Measurements from ENCODE around the gene UGT1A6.

Gene UGT1A6

GRCh38 chr2:233663911-233664310, 28.8 kb upstream of the UGT1A6 start:
- Histone ChIP-seq H3K27ac (no peak overlapping the region), H3K4me1 (no peaks in the 10 kb centered on the region), H3K4me2 (ENCODE audit: low read length) (no peak overlapping the region), H3K4me3 (ENCODE audit: low read depth, low read length) (no peak overlapping the region), H3K36me3 (ENCODE audit: control insufficient read depth, insufficient read depth, low read length) (no peaks in the 10 kb centered on the region), H3K9ac (no peak overlapping the region), H3K27me3 (ENCODE audit: control insufficient read depth, insufficient read depth, low read length) (no peaks in the 10 kb centered on the region), H3K9me3 (ENCODE audit: control insufficient read depth, low read length) (no peaks in the 10 kb centered on the region), H3K79me2 (no peaks in the 10 kb centered on the region), H2AFZ (no peak overlapping the region)
- no peak for TF ChIP-seq CTCF (IDR thresholded peaks at IDR 0.05)

GRCh38 chr2:233668605-233669260, 24.0 kb upstream of the UGT1A6 start:
- H3K27ac ChIP-seq = no peak overlapping the region
- H3K4me3 ChIP-seq (ENCODE audit: low read depth, low read length) = no peak overlapping the region

DNA sequence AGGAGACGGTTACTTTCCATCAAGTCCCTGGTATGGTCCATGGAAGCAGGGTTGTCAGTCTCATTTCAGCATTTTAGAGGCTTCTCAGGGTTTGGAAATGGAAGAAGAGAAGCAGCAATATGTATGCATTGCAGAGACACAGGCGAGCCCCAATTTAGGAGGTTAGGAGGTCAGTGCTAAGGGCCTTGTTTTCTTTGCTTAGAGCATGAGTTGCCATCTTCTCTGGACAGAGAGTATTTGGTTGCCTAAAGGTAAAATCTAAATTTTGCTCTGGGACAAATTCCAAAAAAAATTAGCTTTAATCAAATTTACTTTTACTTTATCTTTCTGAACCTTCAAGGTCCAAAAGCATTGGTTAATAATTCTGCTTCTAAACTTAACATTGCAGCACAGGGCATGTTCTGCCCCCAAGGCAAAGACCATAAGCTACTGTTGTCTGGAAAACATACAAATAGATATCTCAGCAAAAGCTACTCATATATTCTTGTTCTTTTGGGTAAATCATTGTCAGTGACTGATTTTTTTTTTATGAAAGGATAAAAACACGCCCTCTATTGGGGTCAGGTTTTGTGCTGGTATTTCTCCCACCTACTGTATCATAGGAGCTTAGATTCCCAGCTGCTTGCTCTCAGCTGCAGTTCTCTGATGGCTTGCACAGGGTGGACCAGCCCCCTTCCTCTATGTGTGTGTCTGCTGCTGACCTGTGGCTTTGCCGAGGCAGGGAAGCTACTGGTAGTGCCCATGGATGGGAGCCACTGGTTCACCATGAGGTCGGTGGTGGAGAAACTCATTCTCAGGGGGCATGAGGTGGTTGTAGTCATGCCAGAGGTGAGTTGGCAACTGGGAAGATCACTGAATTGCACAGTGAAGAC, 21.2 kb upstream of the UGT1A6 start, which contains the start of gene UGT1A9:
Gene UGT1A9, plus strand, starts transcription at position 609 of the 872 bp plus-strand sequence. Its CDS starts 37 bp downstream, at position 646.
- no peak within 1 kb of the TSS for H3K4me3 ChIP-seq (ENCODE audit: low read depth, low read length)
- H2AFZ ChIP-seq = no peak within 1 kb of the TSS
- TF ChIP-seq CTCF (IDR thresholded peaks at IDR 0.05) = no peak
- H3K27me3 ChIP-seq (ENCODE audit: control insufficient read depth, insufficient read depth, low read length) = no peaks in the 10 kb centered on the region
- H3K79me2 ChIP-seq = no peaks in the 10 kb centered on the region
- no peaks in the 10 kb centered on the region for H3K9me3 ChIP-seq (ENCODE audit: control insufficient read depth, low read length)
- no peak within 1 kb of the TSS for H3K4me2 ChIP-seq (ENCODE audit: low read length)
- H3K36me3 ChIP-seq (ENCODE audit: control insufficient read depth, insufficient read depth, low read length) = no peaks in the 10 kb centered on the region
- no peak within 1 kb of the TSS for H3K27ac ChIP-seq
- H3K9ac ChIP-seq = no peak within 1 kb of the TSS
- H3K4me1 ChIP-seq = no peaks in the 10 kb centered on the region

More at GRCh38 chr2:233668605-233669260, 24.0 kb upstream of the UGT1A6 start:
- Histone ChIP-seq H3K9ac (no peak overlapping the region), H3K4me2 (ENCODE audit: low read length) (no peak overlapping the region), H3K27me3 (ENCODE audit: control insufficient read depth, insufficient read depth, low read length) (no peaks in the 10 kb centered on the region), H3K36me3 (ENCODE audit: control insufficient read depth, insufficient read depth, low read length) (no peaks in the 10 kb centered on the region), H3K79me2 (no peaks in the 10 kb centered on the region), H2AFZ (no peak overlapping the region), H3K4me1 (no peaks in the 10 kb centered on the region), H3K9me3 (ENCODE audit: control insufficient read depth, low read length) (no peaks in the 10 kb centered on the region)
- no peak for TF ChIP-seq CTCF (IDR thresholded peaks at IDR 0.05)

DNA sequence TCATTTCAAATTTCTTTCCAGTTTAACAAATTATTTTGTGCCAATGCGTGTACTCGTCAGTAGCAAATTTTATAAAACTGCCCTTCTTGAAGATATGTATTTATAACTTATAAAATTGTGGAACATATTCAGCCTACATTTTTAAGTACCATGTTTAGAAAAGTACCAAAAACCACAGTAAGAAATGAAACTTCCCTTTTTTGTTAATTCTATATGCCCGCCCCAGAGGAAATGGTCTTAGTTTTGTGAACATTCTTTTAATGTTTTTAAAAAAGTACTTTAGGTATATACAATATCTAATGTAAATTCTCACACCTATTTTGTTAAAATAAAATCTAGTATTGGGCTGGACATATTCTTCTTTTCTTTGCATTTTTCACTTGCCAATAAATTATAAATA, 19.8 kb upstream of the UGT1A6 start:
- Histone ChIP-seq H2AFZ (no peak overlapping the region), H3K9me3 (ENCODE audit: control insufficient read depth, low read length) (no peaks in the 10 kb centered on the region), H3K27me3 (ENCODE audit: control insufficient read depth, insufficient read depth, low read length) (no peaks in the 10 kb centered on the region), H3K9ac (no peak overlapping the region), H3K4me2 (ENCODE audit: low read length) (no peak overlapping the region), H3K4me1 (no peaks in the 10 kb centered on the region), H3K79me2 (no peaks in the 10 kb centered on the region), H3K4me3 (ENCODE audit: low read depth, low read length) (no peak overlapping the region), H3K27ac (no peak overlapping the region), H3K36me3 (ENCODE audit: control insufficient read depth, insufficient read depth, low read length) (no peaks in the 10 kb centered on the region)
- no peak for TF ChIP-seq CTCF (IDR thresholded peaks at IDR 0.05)
